CD4-positive, alpha-beta T cell treated with Interferon gamma for 1 hour (primary cell): Measurements from ENCODE around the gene LIPG.

Experiments
- DNase-seq: peaks from one replicate; pipeline ENCODE4 v3.0.0-alpha.2; 2020

LIPG gene

GRCh38 chr18:49616618-49617328, 54.9 kb downstream of the LIPG start:
- DNase-seq, result no peak

DNA sequence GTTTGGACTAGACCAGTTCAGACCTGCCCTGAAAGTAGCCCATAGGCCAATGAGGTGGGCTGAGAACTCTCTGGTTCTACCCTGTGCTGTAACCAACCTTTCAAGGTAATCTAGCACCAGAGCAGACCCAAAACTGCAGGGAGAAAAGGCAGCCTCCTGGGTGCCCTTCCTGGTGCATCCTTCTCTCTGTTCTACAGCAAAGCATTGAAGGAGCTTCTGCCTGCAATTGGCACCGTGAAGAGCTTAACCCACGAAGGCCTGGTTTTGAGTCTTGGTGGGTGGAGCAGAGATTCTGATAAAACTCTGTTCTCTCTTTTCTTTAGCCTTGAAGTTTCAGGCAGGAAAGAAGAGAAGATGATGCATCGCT, 55.5 kb downstream of the LIPG start:
- no peak for DNase-seq

- DNase-seq, result no peak
These were observed 56.0 kb downstream of the LIPG start for GRCh38 chr18:49617865-49618264.

DNA sequence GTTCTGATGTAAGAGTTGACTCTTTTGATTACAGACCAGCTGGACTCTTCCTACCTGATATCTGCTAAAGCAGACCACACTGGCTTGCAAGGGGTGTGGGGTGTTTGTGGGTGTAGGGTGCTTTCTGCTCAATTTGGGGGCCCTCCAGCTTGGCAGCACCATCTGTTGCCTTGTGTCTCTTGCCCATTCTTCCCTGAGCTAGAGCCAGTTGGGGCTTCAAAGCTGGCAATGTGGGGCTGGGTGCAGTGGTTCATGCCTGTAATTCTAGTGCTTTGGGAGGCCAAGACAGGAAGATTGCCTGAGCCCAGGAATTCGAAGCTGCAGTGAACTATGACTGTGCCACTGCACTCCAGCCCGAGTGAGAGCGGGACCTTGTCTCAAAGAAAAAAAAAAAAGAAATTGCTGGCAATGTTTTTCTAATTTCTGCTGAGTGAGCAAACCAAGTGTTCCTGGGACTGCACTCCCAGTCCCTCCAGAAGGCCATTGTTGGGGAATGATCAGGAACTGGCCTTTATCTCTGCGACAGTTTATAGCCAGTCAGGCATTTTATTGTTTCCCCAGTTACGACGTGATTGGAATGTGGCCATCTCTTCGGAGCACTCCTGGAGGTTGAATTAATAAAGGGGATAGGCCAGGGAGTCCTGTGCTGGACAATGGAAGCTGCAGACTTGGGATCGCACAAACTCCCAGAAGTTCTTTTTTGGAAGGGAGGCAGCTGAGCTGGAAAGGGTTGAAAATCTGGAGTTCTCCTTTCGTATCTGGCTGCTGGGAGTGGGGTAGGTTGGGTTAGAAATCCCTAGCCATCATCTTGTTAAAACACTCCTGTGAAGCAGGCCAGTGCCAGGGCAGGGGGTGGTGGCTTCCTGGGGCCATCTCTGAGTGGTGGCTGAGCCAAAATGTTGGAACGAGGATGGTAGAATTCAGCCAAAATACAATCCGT, 57.2 kb downstream of the LIPG start:
- no peak for DNase-seq

DNA sequence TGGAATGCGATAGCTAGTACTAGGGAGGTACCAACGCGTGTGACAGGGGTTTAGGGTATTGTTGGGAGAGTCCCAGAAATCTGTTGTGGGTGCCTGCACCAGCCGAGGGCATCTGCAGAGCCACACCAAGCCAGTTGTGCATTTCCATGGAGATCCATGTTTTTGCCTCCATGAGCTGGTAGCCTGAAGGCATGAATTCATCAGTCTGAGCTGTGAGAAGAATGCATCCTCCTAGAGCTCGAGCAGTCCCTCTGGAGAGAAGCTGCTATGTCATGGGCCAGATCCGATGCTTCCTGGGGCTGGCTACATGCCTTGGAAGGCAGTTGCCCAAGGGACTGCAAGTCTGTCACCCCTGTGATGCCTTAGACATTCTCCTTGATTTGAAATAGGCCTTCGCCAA, 57.9 kb downstream of the LIPG start:
- DNase-seq, result no peak

DNA sequence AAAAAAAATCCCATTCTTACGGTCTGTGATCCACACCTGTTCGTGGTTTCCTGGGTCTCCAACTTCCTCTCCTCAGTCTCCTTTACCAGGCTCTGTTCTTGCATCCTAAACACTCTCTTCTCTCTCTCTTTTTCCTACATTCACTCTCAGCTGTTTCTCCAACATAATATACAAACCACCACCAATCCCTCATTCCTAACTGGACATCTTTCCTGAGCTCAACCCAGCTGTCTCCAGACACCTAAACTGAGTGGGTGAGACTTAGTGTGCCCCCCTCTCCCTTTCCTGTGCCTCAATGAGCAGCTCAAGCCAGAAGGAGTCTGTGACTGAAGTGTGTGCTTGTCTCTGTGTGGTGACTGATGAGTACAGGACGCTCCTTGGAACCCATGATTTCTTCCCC, 59.4 kb downstream of the LIPG start:
- no peak for DNase-seq

- no peak for DNase-seq
These were observed 60.0 kb downstream of the LIPG start for GRCh38 chr18:49621717-49622351.

DNA sequence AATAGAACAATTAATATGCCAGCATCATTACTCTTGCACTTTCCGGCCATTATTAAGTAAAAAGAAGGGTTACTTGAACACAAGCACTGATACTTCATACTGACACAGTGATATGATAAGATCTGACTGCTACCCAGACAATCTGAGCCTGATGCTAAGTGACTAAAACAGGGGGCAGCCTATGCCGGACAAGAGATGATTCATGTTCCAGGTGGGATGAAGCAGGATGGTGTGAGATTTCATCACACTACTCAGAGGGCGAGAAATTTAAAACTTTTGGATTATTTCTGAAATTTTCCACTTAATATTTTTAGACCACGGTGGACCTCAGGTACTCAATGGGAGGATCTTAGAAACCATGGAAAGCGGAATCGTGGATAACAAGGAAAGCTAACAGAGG, 61.7 kb downstream of the LIPG start:
- no peak for DNase-seq

DNA sequence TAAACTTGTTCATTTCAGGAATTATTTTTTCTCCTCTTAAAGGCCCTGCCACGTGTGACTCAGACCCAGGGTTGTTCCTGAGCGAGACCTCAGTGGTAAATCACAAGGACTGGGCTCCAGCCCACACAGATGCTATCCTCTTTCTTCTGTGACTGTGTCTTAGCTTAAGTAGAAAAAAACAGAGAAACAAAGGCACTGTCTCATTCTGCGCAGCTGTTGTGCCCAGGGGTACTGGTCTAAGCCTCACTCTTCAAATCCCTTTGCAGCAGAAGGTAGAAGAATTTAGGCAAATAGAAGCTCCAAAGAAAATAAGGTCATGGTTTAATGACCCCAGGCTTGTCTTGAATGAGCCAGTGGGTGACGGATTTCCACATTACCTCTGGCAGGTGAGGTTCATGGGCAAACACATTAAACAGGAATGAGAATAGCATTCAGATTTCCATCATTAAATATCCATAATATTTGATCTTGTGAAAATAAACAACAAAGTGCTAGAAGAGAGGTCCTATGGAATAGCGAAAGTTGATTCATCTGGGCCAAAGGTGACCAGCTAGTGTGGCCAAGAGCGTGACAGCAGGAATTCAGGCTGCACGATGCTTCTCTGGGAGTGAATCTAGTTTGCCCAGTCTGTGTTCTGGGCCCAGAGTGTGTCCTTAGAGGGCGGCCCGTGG, 63.3 kb downstream of the LIPG start:
- no peak for DNase-seq

GRCh38 chr18:49626842-49627467, 65.1 kb downstream of the LIPG start:
- DNase-seq, result no peak

GRCh38 chr18:49628119-49628518, 66.3 kb downstream of the LIPG start:
- DNase-seq, result no peak

DNA sequence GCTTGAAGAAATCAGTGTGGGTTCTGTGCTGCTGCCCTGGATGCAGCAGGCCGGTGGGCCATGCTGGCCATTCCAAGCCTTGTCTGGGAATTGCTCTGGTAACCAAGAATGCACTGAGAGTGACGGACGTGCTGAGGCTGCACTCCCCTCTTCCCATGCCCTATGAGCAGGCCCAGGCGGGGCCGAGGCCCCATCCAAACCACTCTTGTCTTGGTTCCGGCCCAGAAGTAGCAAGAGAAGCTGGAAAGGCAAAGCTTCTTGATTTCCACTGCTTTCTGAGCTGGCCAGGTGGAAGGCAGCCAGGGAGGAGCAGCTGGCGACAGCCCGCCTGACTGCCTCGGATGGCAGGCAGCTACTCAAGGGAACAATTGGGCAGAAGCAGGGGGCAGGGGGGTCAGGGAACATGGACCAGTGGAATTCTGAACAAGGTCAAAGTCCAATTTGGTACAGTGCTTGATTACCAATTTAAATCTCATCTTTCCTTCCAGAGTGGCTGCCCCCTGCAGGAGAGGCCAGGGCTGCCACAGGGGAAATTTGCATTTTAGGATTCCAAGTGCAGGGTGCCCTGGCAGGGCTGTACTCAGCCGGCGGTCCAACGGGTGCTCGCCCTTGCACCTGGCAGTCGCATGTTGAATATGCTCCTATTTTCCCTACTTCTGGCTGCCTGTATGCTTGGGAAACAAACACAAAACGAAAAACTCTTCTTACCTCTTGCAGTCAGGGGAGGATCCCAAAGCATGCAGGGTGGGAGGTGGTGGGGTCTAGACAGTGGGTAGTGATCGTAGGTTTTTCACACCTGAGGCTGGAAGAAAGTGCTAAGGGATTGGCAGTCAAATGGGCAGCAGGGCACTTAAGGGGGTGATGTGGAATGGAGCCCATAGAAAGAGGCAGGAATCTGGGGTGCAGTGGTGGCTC, 67.3 kb downstream of the LIPG start:
- DNase-seq, result no peak

GRCh38 chr18:49630246-49630699, 68.4 kb downstream of the LIPG start:
- DNase-seq, result no peak

GRCh38 chr18:49631146-49631866, 69.4 kb downstream of the LIPG start:
- no peak for DNase-seq

DNA sequence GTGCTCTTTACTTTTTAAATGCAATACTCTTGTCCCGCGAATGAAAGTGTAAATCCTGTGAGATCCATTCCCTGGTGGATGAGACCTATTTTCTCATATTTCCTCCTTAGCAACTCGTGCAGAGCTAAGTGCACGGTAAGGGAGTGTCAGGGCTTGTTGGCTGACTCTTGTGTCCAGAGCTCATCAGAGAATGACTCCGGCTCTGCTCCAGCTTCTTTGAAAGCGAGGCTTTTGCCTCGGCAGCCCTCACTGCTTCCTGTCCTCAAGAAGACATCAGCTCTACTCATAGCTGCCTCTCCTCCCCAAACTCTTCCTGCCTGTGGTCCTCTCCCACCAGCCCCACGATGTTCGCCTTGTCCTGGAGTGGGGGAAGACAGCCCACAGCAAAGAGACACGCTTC, 70.7 kb downstream of the LIPG start:
- DNase-seq, result no peak

DNA sequence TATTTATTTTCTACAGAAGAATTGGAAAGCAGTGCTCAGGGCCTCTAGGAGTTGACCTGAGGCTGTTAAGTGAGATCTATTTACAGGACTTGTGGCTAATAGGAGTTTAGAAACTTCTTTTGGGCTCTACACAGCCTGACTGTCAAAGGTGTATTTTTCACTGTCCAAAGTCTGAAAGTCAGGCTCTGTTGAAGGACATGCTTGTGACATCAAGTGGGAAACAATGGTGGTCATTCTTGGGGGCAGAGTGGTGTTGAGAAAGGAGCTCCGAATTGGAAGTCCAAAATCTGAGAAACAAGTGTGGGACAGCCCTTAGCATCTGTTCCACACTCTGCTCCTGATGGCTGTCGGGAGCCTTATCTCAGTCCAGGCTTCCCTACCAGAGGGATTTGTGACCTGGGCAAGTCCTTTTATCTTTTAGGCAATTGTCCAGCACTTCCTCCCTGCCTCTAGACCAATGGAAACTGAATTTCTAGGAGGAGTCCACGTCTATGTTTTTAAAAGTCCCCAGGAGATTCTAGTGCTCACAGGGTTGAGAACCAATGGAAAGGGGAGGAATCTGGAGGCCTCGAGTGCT, 76.4 kb downstream of the LIPG start:
- no peak for DNase-seq

GRCh38 chr18:49638891-49639557, 77.2 kb downstream of the LIPG start:
- no peak for DNase-seq

DNA sequence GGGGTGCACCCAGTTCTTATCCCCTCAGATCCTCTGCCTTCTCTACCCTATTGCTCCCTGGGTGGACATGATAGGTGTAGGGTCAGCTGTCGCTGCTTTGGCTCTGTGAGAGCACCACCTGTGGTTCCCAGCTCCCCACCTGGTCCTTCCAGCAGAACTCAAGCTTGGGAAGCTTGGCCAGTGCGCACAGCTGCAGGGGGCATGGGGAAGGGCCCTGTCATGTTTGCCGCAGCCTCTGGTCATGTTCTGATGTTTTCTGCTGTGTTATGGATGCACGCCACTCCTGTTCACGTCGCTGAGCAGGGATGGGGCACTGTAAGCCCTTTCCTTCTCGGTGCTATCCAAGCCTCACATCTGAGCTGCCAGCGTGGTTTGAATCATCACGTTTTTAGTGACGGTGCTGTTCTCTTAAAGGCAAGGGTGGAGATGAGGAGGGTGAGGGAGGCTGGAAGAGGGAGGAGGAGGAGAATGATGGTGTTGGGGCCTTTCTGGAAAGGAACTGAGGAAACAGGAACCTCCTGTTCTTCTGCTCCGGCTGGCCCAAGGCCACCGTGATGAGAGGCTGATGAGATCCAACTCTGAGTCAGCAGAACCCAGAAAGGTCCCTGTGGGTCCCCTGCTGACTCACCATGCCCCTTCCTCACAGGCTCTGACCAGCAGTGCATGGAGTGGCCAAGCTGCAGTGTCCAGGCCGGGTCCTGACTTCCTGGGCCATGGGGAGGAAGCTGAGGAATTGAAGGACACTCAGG, 78.0 kb downstream of the LIPG start:
- no peak for DNase-seq

- no peak for DNase-seq
These were observed 78.9 kb downstream of the LIPG start for GRCh38 chr18:49640741-49641140.
